Measurements from ENCODE around the gene TAS1R3. TPM values are rescaled to one million over a fixed set of nuclear protein-coding genes. Genes with fewer than 3 reads are reported as not detected.

The TAS1R3 gene
- total RNA-seq, 1 experiment from 2014 or later = 0.28 TPM

DNA sequence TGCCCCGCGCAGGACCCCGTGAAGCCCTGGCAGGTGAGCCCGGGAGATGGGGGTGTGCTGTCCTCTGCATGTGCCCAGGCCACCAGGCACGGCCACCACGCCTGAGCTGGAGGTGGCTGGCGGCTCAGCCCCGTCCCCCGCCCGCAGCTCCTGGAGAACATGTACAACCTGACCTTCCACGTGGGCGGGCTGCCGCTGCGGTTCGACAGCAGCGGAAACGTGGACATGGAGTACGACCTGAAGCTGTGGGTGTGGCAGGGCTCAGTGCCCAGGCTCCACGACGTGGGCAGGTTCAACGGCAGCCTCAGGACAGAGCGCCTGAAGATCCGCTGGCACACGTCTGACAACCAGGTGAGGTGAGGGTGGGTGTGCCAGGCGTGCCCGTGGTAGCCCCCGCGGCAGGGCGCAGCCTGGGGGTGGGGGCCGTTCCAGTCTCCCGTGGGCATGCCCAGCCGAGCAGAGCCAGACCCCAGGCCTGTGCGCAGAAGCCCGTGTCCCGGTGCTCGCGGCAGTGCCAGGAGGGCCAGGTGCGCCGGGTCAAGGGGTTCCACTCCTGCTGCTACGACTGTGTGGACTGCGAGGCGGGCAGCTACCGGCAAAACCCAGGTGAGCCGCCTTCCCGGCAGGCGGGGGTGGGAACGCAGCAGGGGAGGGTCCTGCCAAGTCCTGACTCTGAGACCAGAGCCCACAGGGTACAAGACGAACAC, 1.8 kb downstream of the TAS1R3 start:
- Histone ChIP-seq H3K23ac (ENCODE audit: insufficient read length, low read depth, low read length) (no peak overlapping the region), H4K8ac (replicated peaks; ENCODE audit: insufficient read length, low read depth, low read length) (no peak overlapping the region), H2BK15ac (ENCODE audit: low read depth, low read length) (no peak overlapping the region), H2BK20ac (ENCODE audit: low read depth, low read length, poor library complexity, severe bottlenecking) (no peak overlapping the region), H3K9ac (ENCODE audit: extremely low read depth, insufficient read length, low read length) (no peak overlapping the region), H2BK5ac (ENCODE audit: insufficient read length, low read length) (no peak overlapping the region), H3K23me2 (ENCODE audit: insufficient read length, low read depth, low read length, poor library complexity, severe bottlenecking) (no peaks in the 10 kb centered on the region), H4K5ac (ENCODE audit: insufficient read length, low read depth, low read length) (no peak overlapping the region), H2AK5ac (ENCODE audit: insufficient read length, low read length) (no peak overlapping the region), H3K79me2 (ENCODE audit: insufficient read depth, low read length) (no peaks in the 10 kb centered on the region), H2BK120ac (ENCODE audit: low read depth, low read length, poor library complexity, severe bottlenecking) (no peak overlapping the region), H3K27ac (ENCODE audit: insufficient read length, low read depth, low read length) (no peak overlapping the region), H3K4ac (ENCODE audit: low read depth, low read length) (no peak overlapping the region), H3K14ac (ENCODE audit: insufficient read depth, low read length) (no peak overlapping the region), H3K9me3 (ENCODE audit: control insufficient read depth, low read depth, low read length) (no peaks in the 10 kb centered on the region), H3K79me1 (ENCODE audit: insufficient read depth, low read depth, low read length, poor library complexity, severe bottlenecking) (no peaks in the 10 kb centered on the region), H4K20me1 (ENCODE audit: control insufficient read depth, insufficient read depth, insufficient read length) (no peaks in the 10 kb centered on the region), H3K27me3 (ENCODE audit: insufficient read depth, low read length) (no peaks in the 10 kb centered on the region), H3K4me2 (ENCODE audit: insufficient read depth, insufficient read length, low read length) (no peak overlapping the region), H3K4me1 (ENCODE audit: insufficient read depth, low read length) (no peaks in the 10 kb centered on the region), H3T11ph (ENCODE audit: low read length) (no peak overlapping the region), H3K18ac (ENCODE audit: insufficient read length, low read depth, low read length) (no peak overlapping the region), H2AFZ (ENCODE audit: low read length) (no peak overlapping the region), H2BK12ac (ENCODE audit: insufficient read length, low read depth, low read length) (no peak overlapping the region), H4K91ac (ENCODE audit: insufficient read length, low read depth, low read length) (no peak overlapping the region), H3K56ac (ENCODE audit: insufficient read length, low read depth, low read length) (no peak overlapping the region)
- no CpG with 5 or more reads among the region's 48 CpGs for WGBS (ENCODE audit: extremely low coverage, insufficient read length, low lambda C conversion rate)
- no peak for DNase-seq
- Mint-ChIP-seq H3K9me3 (no peaks in the 10 kb centered on the region), H3K4me3 (no peak overlapping the region), H3K27ac (no peak overlapping the region), H3K4me1 (no peaks in the 10 kb centered on the region), H3K27me3 (ENCODE audit: low read depth) (peaks cover 1% of the 10 kb centered on the region; the same call in 1 of the 2 replicates), H3K36me3 (ENCODE audit: insufficient read depth in 1 of 3, low read depth in 3 of 3) (peaks cover 0 to 4% (median 2%) of the 10 kb centered on the region in 3 experiments; a peak in 4 of 7 replicates)
- TF ChIP-seq, protein P1, sequence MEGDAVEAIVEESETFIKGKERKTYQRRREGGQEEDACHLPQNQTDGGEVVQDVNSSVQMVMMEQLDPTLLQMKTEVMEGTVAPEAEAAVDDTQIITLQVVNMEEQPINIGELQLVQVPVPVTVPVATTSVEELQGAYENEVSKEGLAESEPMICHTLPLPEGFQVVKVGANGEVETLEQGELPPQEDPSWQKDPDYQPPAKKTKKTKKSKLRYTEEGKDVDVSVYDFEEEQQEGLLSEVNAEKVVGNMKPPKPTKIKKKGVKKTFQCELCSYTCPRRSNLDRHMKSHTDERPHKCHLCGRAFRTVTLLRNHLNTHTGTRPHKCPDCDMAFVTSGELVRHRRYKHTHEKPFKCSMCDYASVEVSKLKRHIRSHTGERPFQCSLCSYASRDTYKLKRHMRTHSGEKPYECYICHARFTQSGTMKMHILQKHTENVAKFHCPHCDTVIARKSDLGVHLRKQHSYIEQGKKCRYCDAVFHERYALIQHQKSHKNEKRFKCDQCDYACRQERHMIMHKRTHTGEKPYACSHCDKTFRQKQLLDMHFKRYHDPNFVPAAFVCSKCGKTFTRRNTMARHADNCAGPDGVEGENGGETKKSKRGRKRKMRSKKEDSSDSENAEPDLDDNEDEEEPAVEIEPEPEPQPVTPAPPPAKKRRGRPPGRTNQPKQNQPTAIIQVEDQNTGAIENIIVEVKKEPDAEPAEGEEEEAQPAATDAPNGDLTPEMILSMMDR (conservative IDR thresholded peaks at IDR 0.05) = no peak
